ENCODE data around the gene S1PR1. TPM values are rescaled to one million over a fixed set of nuclear protein-coding genes. Genes with fewer than 3 reads are reported as not detected.

S1PR1 gene
- total RNA-seq, 2 experiments from 2014 or later = 56.0 to 68.2 TPM

Other genes starting within 250 kb of the S1PR1 start
- gene DPH5, start 211.2 kb upstream of the S1PR1 start, total RNA-seq = 10 to 100 TPM; 28.2 to 36.4 TPM